Keratinocyte (primary cell): ENCODE measurements around the gene NRDE2. TPM values are rescaled to one million over a fixed set of nuclear protein-coding genes. Genes with fewer than 3 reads are reported as not detected.

ENCODE experiments used
- DNase-seq: peaks from one replicate; pipeline ENCODE4 v3.0.0-alpha.2; 2011; ENCODE audit warnings: low read depth, missing footprints, low spot score
- FAIRE-seq: peaks from 2 replicates; lab custom pipeline; 2011; peaks lifted over from hg19 to GRCh38; lab: Jason Lieb, UNC
- H2AFZ ChIP-seq: 2 replicates; pipeline ENCODE4 v1.6.0; 2012; ENCODE audit warnings: low read length, control low read depth, inconsistent platforms; ENCODE audit not compliant: control insufficient read depth
- H3K27ac ChIP-seq: 2 replicates; pipeline ENCODE4 v1.5.1; 2011; ENCODE audit warnings: low read length; ENCODE audit not compliant: control insufficient read depth, insufficient read depth
- H3K27me3 ChIP-seq: 3 replicates; pipeline ENCODE4 v1.6.0; 2011; ENCODE audit warnings: low read length; ENCODE audit not compliant: control insufficient read depth, insufficient read depth; ENCODE audit errors: extremely low read depth
- H3K36me3 ChIP-seq, 2 experiments: 2 replicates in 1 of 2; 3 replicates in 1 of 2; pipeline ENCODE4 v1.5.1; 2011; ENCODE audit warnings: low read length in 2 of 2, mild to moderate bottlenecking in 1 of 2; ENCODE audit not compliant: control insufficient read depth in 2 of 2, insufficient read depth in 2 of 2; ENCODE audit errors: extremely low read depth in 1 of 2
- H3K4me1 ChIP-seq: 3 replicates; pipeline ENCODE4 v1.5.1; 2011; ENCODE audit warnings: low read length; ENCODE audit not compliant: control insufficient read depth, insufficient read depth; ENCODE audit errors: extremely low read depth
- H3K4me2 ChIP-seq: 3 replicates; pipeline ENCODE4 v1.6.0; 2011; ENCODE audit warnings: low read depth, low read length; ENCODE audit not compliant: control insufficient read depth, insufficient read depth; ENCODE audit errors: extremely low read depth
- H3K4me3 ChIP-seq, 3 experiments: fragments of 200-600 bp in 1 of 3; sonication (generic) in 1 of 3; 2 replicates in 2 of 3; 3 replicates in 1 of 3; pipeline ENCODE4 v1.5.1; 2011 to 2016; ENCODE audit warnings: low read length in 3 of 3, mild to moderate bottlenecking in 3 of 3, control low read depth in 2 of 3, inconsistent platforms in 1 of 3, low read depth in 1 of 3, mixed read lengths in 1 of 3, mixed run types in 1 of 3, moderate library complexity in 1 of 3; ENCODE audit not compliant: control insufficient read depth in 2 of 3, insufficient read depth in 2 of 3; ENCODE audit errors: extremely low read depth in 1 of 3
- H3K79me2 ChIP-seq: 2 replicates; pipeline ENCODE4 v1.6.0; 2012; ENCODE audit warnings: low read length; ENCODE audit not compliant: control insufficient read depth, insufficient read depth
- H3K9ac ChIP-seq: 3 replicates; pipeline ENCODE4 v1.6.0; 2011; ENCODE audit warnings: low read length; ENCODE audit not compliant: control insufficient read depth, insufficient read depth; ENCODE audit errors: extremely low read depth
- H3K9me1 ChIP-seq: 3 replicates; pipeline ENCODE4 v1.6.0; 2011; ENCODE audit warnings: low read length; ENCODE audit not compliant: control insufficient read depth, insufficient read depth; ENCODE audit errors: extremely low read depth
- H3K9me3 ChIP-seq: 2 replicates; pipeline ENCODE4 v1.5.1; 2012; ENCODE audit warnings: low read depth, low read length; ENCODE audit not compliant: control insufficient read depth
- H4K20me1 ChIP-seq: 3 replicates; pipeline ENCODE4 v1.6.0; 2011; ENCODE audit warnings: low read length; ENCODE audit not compliant: control insufficient read depth, insufficient read depth; ENCODE audit errors: extremely low read depth
- EZH2 ChIP-seq: IDR thresholded peaks from one replicate; pipeline ENCODE4 v1.6.1; 2012; ENCODE audit warnings: inconsistent platforms, mild to moderate bottlenecking, low read length, moderate library complexity
- dilution Hi-C: fragments of 300-500 bp; cut with MboI; formaldehyde crosslinking; loops from one replicate; pipeline ENCODE4 v1.7.0; 2020; ENCODE audit warnings: low sequenced_read_pairs; ENCODE audit not compliant: extremely low pct_ligation_motif_present
- polyA plus RNA-seq, 5 experiments: library from polyadenylated mRNA; depleted of rRNA in 3 of 5; stranded (reverse) in 3 of 5; stranded (forward) in 1 of 5; unstranded in 1 of 5; fragments of >200 nt; gene quantifications; 1 replicate in 1 of 5; 2 replicates in 3 of 5; 3 replicates in 1 of 5; pipeline versions ENCODE4 v1.2.1 to v1.2.3, GENCODE V29; 2011 to 2012; ENCODE audit warnings: missing spikeins in 2 of 5, low read depth in 1 of 5, low replicate concordance in 1 of 5
- TF ChIP-seq, protein P1 (sequence below), 3 experiments: IDR thresholded peaks in 1 of 3; conservative IDR thresholded peaks in 1 of 3; optimal IDR thresholded peaks in 1 of 3; 2 replicates in 2 of 3; 3 replicates in 1 of 3; pipeline versions ENCODE3 to v1.5.1; 2011; ENCODE audit warnings: low read length in 3 of 3, mild to moderate bottlenecking in 3 of 3, moderate library complexity in 2 of 3, control low read depth in 1 of 3, inconsistent platforms in 1 of 3; ENCODE audit not compliant: insufficient read depth in 2 of 3; ENCODE audit errors: extremely low read depth in 1 of 3

NRDE2 gene
- polyA plus RNA-seq, 1 donor (not counting 4 experiments of a cell fraction or from before 2014, with no cell fraction given) = 9.2 TPM

DNA sequence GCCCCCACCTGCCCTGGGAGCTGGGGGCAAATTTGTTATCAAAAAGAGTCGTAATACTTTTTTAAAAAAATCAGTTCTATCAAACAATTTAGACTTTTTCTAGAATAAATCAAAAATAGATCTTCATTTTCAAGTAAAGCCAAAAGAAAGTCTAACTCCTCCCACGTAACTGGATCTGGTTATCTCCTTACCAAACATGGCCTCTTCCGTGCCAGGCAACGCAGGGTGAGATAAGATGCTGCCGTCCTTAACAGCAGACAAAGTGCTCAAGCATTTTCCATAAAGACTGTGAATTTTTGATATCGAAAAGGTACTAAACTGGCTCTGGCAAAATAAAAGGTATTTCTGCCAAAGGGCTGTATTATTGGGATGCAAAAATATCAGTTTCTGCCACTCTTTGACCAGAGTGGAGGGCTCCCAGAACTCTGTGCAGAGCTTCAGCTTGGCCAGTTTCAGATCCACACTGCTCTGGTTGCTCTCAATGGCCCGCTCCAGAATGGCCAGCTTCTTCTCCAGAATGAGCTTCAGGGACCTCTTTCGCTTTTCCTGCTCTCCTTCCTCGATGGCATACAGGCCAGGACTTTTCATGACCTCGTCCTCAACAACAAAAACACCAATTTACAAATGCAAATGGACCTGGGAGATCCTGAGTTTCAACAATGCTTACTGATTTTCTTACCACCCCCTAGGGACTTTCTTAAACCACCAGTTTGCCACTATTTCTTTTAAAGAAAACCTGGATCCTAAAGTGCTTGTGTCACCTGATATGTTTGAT lies 29.0 kb downstream of the NRDE2 start:
- Histone ChIP-seq H3K27ac (no peak overlapping the region), H3K9ac (no peak overlapping the region), H3K4me1 (no peaks in the 10 kb centered on the region), H3K9me1 (no peaks in the 10 kb centered on the region), H3K4me2 (no peak overlapping the region), H4K20me1 (no peaks in the 10 kb centered on the region), H3K9me3 (no peaks in the 10 kb centered on the region), H2AFZ (no peak overlapping the region), H3K27me3 (no peaks in the 10 kb centered on the region), H3K4me3 (no peak overlapping the region), H3K79me2 (no peaks in the 10 kb centered on the region), H3K36me3 (peaks cover 4 to 10% of the 10 kb centered on the region in 2 experiments)
- dilution Hi-C loops = no loop called here
- no peak for DNase-seq
- no peak for FAIRE-seq
- no peak for TF ChIP-seq EZH2
- TF ChIP-seq, protein P1, sequence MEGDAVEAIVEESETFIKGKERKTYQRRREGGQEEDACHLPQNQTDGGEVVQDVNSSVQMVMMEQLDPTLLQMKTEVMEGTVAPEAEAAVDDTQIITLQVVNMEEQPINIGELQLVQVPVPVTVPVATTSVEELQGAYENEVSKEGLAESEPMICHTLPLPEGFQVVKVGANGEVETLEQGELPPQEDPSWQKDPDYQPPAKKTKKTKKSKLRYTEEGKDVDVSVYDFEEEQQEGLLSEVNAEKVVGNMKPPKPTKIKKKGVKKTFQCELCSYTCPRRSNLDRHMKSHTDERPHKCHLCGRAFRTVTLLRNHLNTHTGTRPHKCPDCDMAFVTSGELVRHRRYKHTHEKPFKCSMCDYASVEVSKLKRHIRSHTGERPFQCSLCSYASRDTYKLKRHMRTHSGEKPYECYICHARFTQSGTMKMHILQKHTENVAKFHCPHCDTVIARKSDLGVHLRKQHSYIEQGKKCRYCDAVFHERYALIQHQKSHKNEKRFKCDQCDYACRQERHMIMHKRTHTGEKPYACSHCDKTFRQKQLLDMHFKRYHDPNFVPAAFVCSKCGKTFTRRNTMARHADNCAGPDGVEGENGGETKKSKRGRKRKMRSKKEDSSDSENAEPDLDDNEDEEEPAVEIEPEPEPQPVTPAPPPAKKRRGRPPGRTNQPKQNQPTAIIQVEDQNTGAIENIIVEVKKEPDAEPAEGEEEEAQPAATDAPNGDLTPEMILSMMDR (optimal IDR thresholded peaks at IDR 0.05 in 1 of 3, IDR thresholded peaks at IDR 0.05 in 1 of 3, conservative IDR thresholded peaks at IDR 0.05 in 1 of 3; ENCODE audit: extremely low read depth in 1 of 3, insufficient read depth in 2 of 3, low read length in 3 of 3) = no peak

DNA sequence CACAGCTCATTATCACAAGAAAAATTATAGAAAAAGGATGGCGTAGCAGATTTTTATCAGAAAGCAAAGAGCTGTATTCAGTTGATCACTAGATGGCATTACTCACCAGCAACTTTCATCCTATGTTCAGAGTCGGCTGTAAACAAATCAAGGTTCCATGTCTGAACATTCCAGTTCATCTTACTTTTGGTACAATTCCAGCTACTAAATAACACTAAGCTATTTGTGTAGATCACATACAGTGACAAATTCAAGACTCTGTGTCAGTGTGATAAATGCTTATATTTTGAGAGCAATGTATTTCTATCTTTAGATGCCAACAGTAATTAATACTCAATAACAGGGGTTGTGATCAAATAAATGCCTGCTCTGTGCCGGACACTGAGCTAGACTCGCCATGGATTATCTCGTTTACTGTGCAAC lies 30.1 kb downstream of the NRDE2 start:
- Histone ChIP-seq H3K9me1 (no peaks in the 10 kb centered on the region), H3K4me3 (no peak overlapping the region), H3K79me2 (no peaks in the 10 kb centered on the region), H3K4me1 (no peaks in the 10 kb centered on the region), H3K27me3 (no peaks in the 10 kb centered on the region), H4K20me1 (no peaks in the 10 kb centered on the region), H3K9me3 (no peaks in the 10 kb centered on the region), H3K36me3 (peaks cover 4 to 8% of the 10 kb centered on the region in 2 experiments), H2AFZ (no peak overlapping the region), H3K27ac (no peak overlapping the region), H3K4me2 (no peak overlapping the region), H3K9ac (no peak overlapping the region)
- DNase-seq (no peak), FAIRE-seq (no peak)
- dilution Hi-C loops = no loop called here
- no peak for TF ChIP-seq EZH2
- TF ChIP-seq, protein P1 (optimal IDR thresholded peaks at IDR 0.05 in 1 of 3, IDR thresholded peaks at IDR 0.05 in 1 of 3, conservative IDR thresholded peaks at IDR 0.05 in 1 of 3; ENCODE audit: extremely low read depth in 1 of 3, insufficient read depth in 2 of 3, low read length in 3 of 3) = peak in 2 of 3 experiments; percentile 51 to 56
